ENCODE measurements around the gene PTGR1. TPM values are rescaled to one million over a fixed set of nuclear protein-coding genes. Genes with fewer than 3 reads are reported as not detected.

PTGR1 gene
- total RNA-seq (not detected), polyA plus RNA-seq (under 1 TPM in 1 of 4 donors, not detected in 3; 0.32 TPM)

DNA sequence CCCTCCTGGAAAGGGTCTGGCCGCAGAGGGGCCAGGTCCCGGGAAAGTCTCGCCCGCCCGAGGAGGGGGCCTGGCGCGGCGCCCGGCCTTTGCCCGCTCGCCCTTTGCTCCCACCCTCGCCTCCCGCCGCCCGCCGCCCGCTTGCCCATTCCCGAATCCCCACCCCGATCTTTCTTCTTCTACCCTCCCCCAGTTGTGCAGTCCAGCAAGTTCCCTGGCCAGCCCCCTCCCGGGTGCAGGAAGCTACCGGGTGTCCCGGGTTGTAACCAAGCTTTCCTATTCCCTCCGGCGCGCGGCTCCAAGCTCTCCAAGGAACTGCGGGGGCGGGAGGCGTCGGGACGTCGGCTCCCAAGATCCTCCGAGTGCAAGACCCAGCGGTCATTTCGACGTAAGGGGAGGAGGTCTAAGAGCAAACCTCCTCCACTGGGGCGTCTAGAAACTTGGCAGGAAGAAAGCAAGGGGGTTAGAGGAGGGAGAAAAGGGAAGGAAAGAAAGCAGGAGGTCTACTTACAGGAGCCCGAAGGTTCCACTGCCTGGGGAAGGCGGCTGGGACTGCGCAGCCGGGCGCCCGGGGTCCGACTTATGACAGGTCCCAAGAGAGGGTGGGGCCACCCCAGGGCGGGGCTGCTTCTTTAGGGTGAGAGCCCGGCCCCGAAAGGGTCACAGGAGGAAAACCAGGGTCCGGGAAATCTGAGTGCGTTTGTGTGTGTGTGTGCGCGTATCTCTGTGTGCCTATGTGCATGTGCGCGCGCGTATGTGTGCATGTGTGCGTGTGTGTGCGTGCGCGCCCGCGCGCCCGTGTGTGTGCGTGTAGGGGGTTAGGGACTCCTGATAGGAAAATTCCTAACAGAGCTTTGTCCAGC, at the start of gene PTGR1:
TSS of gene PTGR1 (minus strand) at position 556 of the 863 bp plus-strand sequence. CDS start 2,225 bp downstream, outside the sequence.
- Mint-ChIP-seq H3K4me1 (peaks cover 3 to 31% (median 16%) of the 10 kb centered on the region in 4 donors), H3K4me3 (peak within 1 kb of the TSS; percentile 88 to 94 (median 90)), H3K9me3 (no peaks in the 10 kb centered on the region), H3K36me3 (no peaks in the 10 kb centered on the region), H3K27ac (no peak within 1 kb of the TSS), H3K27me3 (peaks cover 60% of the 10 kb centered on the region)
- H3K4me1 ChIP-seq (ENCODE audit: control insufficient read depth, insufficient read depth, low read length, poor library complexity, severe bottlenecking): peaks cover 18% of the 10 kb centered on the region
- peaks cover 11% of the 10 kb centered on the region for H3K27me3 ChIP-seq (ENCODE audit: control insufficient read depth, insufficient read depth, low read length)
- no peaks in the 10 kb centered on the region for H3K9me3 ChIP-seq (ENCODE audit: control insufficient read depth in 2 of 2, low read length in 2 of 2)
- DNase-seq: peak in 2 of 3 donors; percentile 8 to 35
- H3K4me3 ChIP-seq (ENCODE audit: low read depth, low read length): peak within 1 kb of the TSS; percentile 65
- H3K36me3 ChIP-seq (ENCODE audit: control insufficient read depth, insufficient read depth, low read length): no peaks in the 10 kb centered on the region
- no peak within 1 kb of the TSS for H3K27ac ChIP-seq (ENCODE audit: insufficient read depth, low read length, poor library complexity, severe bottlenecking)
- ATAC-seq (ENCODE audit: low read depth in 2 of 2): no peak

GRCh38 chr9:111649016-111649415, 49.6 kb upstream of the PTGR1 start:
- H3K27me3 ChIP-seq (ENCODE audit: control insufficient read depth, insufficient read depth, low read length): no peaks in the 10 kb centered on the region
- no peak for ATAC-seq (ENCODE audit: low read depth in 2 of 2)
- H3K4me1 ChIP-seq (ENCODE audit: control insufficient read depth, insufficient read depth, low read length, poor library complexity, severe bottlenecking): no peaks in the 10 kb centered on the region
- Mint-ChIP-seq H3K4me3 (no peak overlapping the region), H3K9me3 (no peaks in the 10 kb centered on the region), H3K36me3 (peaks cover 36% of the 10 kb centered on the region), H3K27me3 (no peaks in the 10 kb centered on the region), H3K27ac (no peak overlapping the region), H3K4me1 (peaks cover 0 to 6% (median 3%) of the 10 kb centered on the region in 4 donors)
- H3K4me3 ChIP-seq (ENCODE audit: low read depth, low read length): no peak overlapping the region
- no peak for DNase-seq
- peaks cover 19% of the 10 kb centered on the region for H3K36me3 ChIP-seq (ENCODE audit: control insufficient read depth, insufficient read depth, low read length)
- no peak overlapping the region for H3K27ac ChIP-seq (ENCODE audit: insufficient read depth, low read length, poor library complexity, severe bottlenecking)
- no peaks in the 10 kb centered on the region for H3K9me3 ChIP-seq (ENCODE audit: control insufficient read depth in 2 of 2, low read length in 2 of 2)

DNA sequence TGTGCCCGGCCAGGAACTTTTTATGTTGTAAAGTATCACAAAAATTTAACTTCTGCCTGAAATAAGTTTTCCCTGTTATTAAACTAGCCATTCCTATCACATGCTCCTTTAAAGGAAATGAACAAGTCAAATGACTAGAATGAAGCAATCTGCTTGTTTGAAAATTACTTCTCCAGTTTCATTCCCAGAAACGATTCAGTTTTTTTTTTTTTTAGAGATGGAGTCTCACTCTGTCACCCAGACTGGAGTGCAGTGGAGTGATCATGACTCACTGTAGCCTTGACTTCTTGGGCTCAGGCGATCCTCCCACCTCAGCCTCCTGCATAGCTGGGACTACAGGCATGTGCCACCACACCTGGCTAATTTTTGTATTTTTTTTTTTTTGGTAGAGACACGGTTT, 48.6 kb upstream of the PTGR1 start:
- Histone ChIP-seq H3K27me3 (ENCODE audit: control insufficient read depth, insufficient read depth, low read length) (no peaks in the 10 kb centered on the region), H3K36me3 (ENCODE audit: control insufficient read depth, insufficient read depth, low read length) (peaks cover 17% of the 10 kb centered on the region), H3K9me3 (ENCODE audit: control insufficient read depth in 2 of 2, low read length in 2 of 2) (no peaks in the 10 kb centered on the region), H3K4me1 (ENCODE audit: control insufficient read depth, insufficient read depth, low read length, poor library complexity, severe bottlenecking) (no peaks in the 10 kb centered on the region), H3K4me3 (ENCODE audit: low read depth, low read length) (no peak overlapping the region), H3K27ac (ENCODE audit: insufficient read depth, low read length, poor library complexity, severe bottlenecking) (no peak overlapping the region)
- Mint-ChIP-seq H3K9me3 (no peaks in the 10 kb centered on the region), H3K4me3 (no peak overlapping the region), H3K27ac (no peak overlapping the region), H3K27me3 (no peaks in the 10 kb centered on the region), H3K36me3 (peaks cover 35% of the 10 kb centered on the region), H3K4me1 (peaks cover 0 to 9% (median 4%) of the 10 kb centered on the region in 4 donors)
- no peak for ATAC-seq (ENCODE audit: low read depth in 2 of 2)
- no peak for DNase-seq

DNA sequence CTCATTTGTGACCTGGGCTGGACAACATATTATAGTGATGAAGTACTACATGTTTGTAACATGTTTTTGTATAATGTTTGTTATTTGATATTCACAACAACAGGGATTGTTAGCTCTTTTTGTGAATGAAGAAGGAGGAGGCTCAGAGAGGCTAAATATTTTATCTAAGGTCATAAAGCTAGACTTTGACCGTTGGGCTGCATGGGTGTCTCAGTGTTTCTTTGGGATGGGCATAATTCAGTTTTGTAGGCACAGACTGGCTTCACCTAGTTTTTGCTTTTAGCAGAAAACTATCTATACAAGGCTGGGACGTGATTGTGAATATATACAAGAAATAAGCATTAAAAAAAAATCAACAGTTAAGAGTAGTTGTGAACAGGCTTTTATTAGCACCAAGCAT, 47.0 kb upstream of the PTGR1 start:
- Mint-ChIP-seq H3K36me3 (peaks cover 32% of the 10 kb centered on the region), H3K9me3 (no peaks in the 10 kb centered on the region), H3K27ac (no peak overlapping the region), H3K4me1 (peaks cover 0 to 13% (median 5%) of the 10 kb centered on the region in 4 donors), H3K27me3 (no peaks in the 10 kb centered on the region), H3K4me3 (no peak overlapping the region)
- H3K27ac ChIP-seq (ENCODE audit: insufficient read depth, low read length, poor library complexity, severe bottlenecking): no peak overlapping the region
- H3K36me3 ChIP-seq (ENCODE audit: control insufficient read depth, insufficient read depth, low read length): peaks cover 17% of the 10 kb centered on the region
- no peaks in the 10 kb centered on the region for H3K4me1 ChIP-seq (ENCODE audit: control insufficient read depth, insufficient read depth, low read length, poor library complexity, severe bottlenecking)
- H3K9me3 ChIP-seq (ENCODE audit: control insufficient read depth in 2 of 2, low read length in 2 of 2): no peaks in the 10 kb centered on the region
- H3K27me3 ChIP-seq (ENCODE audit: control insufficient read depth, insufficient read depth, low read length): no peaks in the 10 kb centered on the region
- no peak for DNase-seq
- no peak for ATAC-seq (ENCODE audit: low read depth in 2 of 2)
- no peak overlapping the region for H3K4me3 ChIP-seq (ENCODE audit: low read depth, low read length)

DNA sequence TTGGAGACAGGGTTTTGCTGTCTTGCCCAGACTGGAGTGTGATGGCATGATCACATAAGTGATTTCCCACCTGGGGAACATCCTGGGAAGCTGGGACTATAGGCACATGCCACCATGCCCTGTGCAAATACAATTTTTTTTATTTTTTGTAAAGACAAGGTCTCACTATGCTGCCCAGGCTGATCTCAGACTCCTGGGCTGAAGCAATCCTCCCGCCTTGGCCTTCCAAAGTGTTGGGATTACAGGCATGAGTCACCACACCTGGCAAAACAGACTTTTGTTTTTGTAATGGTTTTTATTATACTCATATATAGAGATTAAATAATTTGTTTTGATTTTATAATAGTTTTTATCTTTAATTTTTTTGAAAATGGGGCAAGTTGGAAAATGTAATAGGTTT, 46.4 kb upstream of the PTGR1 start:
- no peaks in the 10 kb centered on the region for H3K4me1 ChIP-seq (ENCODE audit: control insufficient read depth, insufficient read depth, low read length, poor library complexity, severe bottlenecking)
- no peaks in the 10 kb centered on the region for H3K27me3 ChIP-seq (ENCODE audit: control insufficient read depth, insufficient read depth, low read length)
- Mint-ChIP-seq H3K36me3 (peaks cover 32% of the 10 kb centered on the region), H3K27me3 (no peaks in the 10 kb centered on the region), H3K27ac (no peak overlapping the region), H3K4me3 (no peak overlapping the region), H3K4me1 (peaks cover 0 to 13% (median 5%) of the 10 kb centered on the region in 4 donors), H3K9me3 (no peaks in the 10 kb centered on the region)
- peaks cover 17% of the 10 kb centered on the region for H3K36me3 ChIP-seq (ENCODE audit: control insufficient read depth, insufficient read depth, low read length)
- no peaks in the 10 kb centered on the region for H3K9me3 ChIP-seq (ENCODE audit: control insufficient read depth in 2 of 2, low read length in 2 of 2)
- DNase-seq: no peak
- H3K4me3 ChIP-seq (ENCODE audit: low read depth, low read length): no peak overlapping the region
- H3K27ac ChIP-seq (ENCODE audit: insufficient read depth, low read length, poor library complexity, severe bottlenecking): no peak overlapping the region
- no peak for ATAC-seq (ENCODE audit: low read depth in 2 of 2)

DNA sequence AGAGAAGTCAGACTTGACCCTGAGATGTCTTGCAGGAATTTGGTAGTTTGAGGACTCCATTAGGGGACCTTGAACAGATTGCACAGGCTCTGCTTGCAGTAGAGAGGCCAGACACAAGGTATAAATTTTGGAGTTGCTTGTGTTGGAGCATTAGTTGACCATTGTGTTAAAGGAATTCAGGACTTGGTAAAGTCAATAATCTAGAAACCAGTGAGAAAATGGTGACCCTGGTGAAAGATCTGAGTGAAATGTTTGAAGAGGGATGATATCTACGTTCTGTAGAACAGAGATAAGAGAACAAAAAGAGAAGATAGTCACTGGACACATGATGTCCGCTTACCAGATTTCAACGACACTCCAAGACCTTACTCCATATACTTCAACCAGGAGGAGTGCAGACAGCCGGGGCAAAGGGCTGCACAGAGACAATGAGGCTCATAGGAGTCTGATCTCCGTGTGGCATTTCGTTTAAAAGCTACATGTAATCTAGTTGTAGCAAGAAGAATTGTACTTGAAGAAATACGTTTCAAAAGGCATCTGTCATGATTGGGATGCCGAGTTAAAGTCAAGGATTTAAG, 44.8 kb upstream of the PTGR1 start:
- no peaks in the 10 kb centered on the region for H3K27me3 Mint-ChIP-seq
- H3K27ac Mint-ChIP-seq: no peak overlapping the region
- H3K9me3 Mint-ChIP-seq: no peaks in the 10 kb centered on the region
- ATAC-seq (ENCODE audit: low read depth in 2 of 2) (no peak), DNase-seq (no peak)
- peaks cover 23% of the 10 kb centered on the region for H3K36me3 Mint-ChIP-seq
- H3K4me3 Mint-ChIP-seq: no peak overlapping the region
- H3K4me1 Mint-ChIP-seq: peaks cover 0 to 9% (median 5%) of the 10 kb centered on the region in 4 donors
- Histone ChIP-seq H3K27ac (ENCODE audit: insufficient read depth, low read length, poor library complexity, severe bottlenecking) (no peak overlapping the region), H3K4me1 (ENCODE audit: control insufficient read depth, insufficient read depth, low read length, poor library complexity, severe bottlenecking) (no peaks in the 10 kb centered on the region), H3K27me3 (ENCODE audit: control insufficient read depth, insufficient read depth, low read length) (no peaks in the 10 kb centered on the region), H3K4me3 (ENCODE audit: low read depth, low read length) (no peak overlapping the region), H3K9me3 (ENCODE audit: control insufficient read depth in 2 of 2, low read length in 2 of 2) (no peaks in the 10 kb centered on the region), H3K36me3 (ENCODE audit: control insufficient read depth, insufficient read depth, low read length) (peaks cover 8% of the 10 kb centered on the region)

- no peak for ATAC-seq (ENCODE audit: low read depth in 2 of 2)
These were observed 38.0 kb upstream of the PTGR1 start for GRCh38 chr9:111637421-111637950.

More at GRCh38 chr9:111637421-111637950, 38.0 kb upstream of the PTGR1 start:
- Mint-ChIP-seq H3K27ac (no peak overlapping the region), H3K27me3 (no peaks in the 10 kb centered on the region), H3K36me3 (peaks cover 10% of the 10 kb centered on the region), H3K4me3 (no peak overlapping the region), H3K9me3 (no peaks in the 10 kb centered on the region), H3K4me1 (peaks cover 11 to 33% (median 28%) of the 10 kb centered on the region in 4 donors)
- Histone ChIP-seq H3K27me3 (ENCODE audit: control insufficient read depth, insufficient read depth, low read length) (no peaks in the 10 kb centered on the region), H3K27ac (ENCODE audit: insufficient read depth, low read length, poor library complexity, severe bottlenecking) (no peak overlapping the region), H3K4me1 (ENCODE audit: control insufficient read depth, insufficient read depth, low read length, poor library complexity, severe bottlenecking) (peaks cover 5% of the 10 kb centered on the region), H3K4me3 (ENCODE audit: low read depth, low read length) (no peak overlapping the region), H3K9me3 (ENCODE audit: control insufficient read depth in 2 of 2, low read length in 2 of 2) (no peaks in the 10 kb centered on the region), H3K36me3 (ENCODE audit: control insufficient read depth, insufficient read depth, low read length) (no peaks in the 10 kb centered on the region)
- no peak for DNase-seq
